Measurements from ENCODE around the gene STAP2. TPM values are rescaled to one million over a fixed set of nuclear protein-coding genes. Genes with fewer than 3 reads are reported as not detected.

The STAP2 gene
- total RNA-seq, 4 donors from 2014 or later = 3.1 to 6.0 (median 4.8) TPM; not detected in 1

- Histone ChIP-seq H3K36me3 (no peaks in the 10 kb centered on the region), H3K4me3 (peak within 1 kb of the TSS in 2 of 4 donors; percentile 23 to 34), H3K4me1 (peaks cover 0 to 9% (median 0%) of the 10 kb centered on the region in 4 donors), H3K27ac (no peak within 1 kb of the TSS), H3K27me3 (peaks cover 0 to 22% of the 10 kb centered on the region in 2 donors), H3K9me3 (no peaks in the 10 kb centered on the region)
- no peak for TF ChIP-seq CTCF (IDR thresholded peaks at IDR 0.05)
- WGBS, 2 donors = 4 to 40% methylated on average over 4 to 31 of the region's 63 CpGs
- no peak for DNase-seq (ENCODE audit: low spot score in 2 of 2)
Observed at GRCh38 chr19:4304538-4305256, 33.9 kb downstream of the STAP2 start, which contains the start of gene FSD1. Gene FSD1, plus strand, starts transcription at chr19:4304598. Its CDS starts 149 bp downstream, at chr19:4304747.

GRCh38 chr19:4303819-4304537, 34.6 kb downstream of the STAP2 start:
- Histone ChIP-seq H3K27me3 (peaks cover 0 to 26% of the 10 kb centered on the region in 2 donors), H3K9me3 (no peaks in the 10 kb centered on the region), H3K36me3 (no peaks in the 10 kb centered on the region), H3K4me3 (peak overlapping the region in 2 of 4 donors; percentile 23 to 34), H3K4me1 (peaks cover 0 to 9% (median 0%) of the 10 kb centered on the region in 4 donors), H3K27ac (no peak overlapping the region)
- TF ChIP-seq EP300 (IDR thresholded peaks at IDR 0.05) (no peak), POLR2A (IDR thresholded peaks at IDR 0.05) (no peak), CTCF (IDR thresholded peaks at IDR 0.05) (no peak)
- DNase-seq (ENCODE audit: low spot score in 2 of 2) = no peak
- WGBS, 2 donors = 48 to 53% methylated on average over 18 of the region's 18 CpGs

- WGBS, 2 donors = 56 to 60% methylated on average over 8 of the region's 8 CpGs
- H3K27me3 ChIP-seq = peaks cover 0 to 33% of the 10 kb centered on the region in 2 donors
- no peaks in the 10 kb centered on the region for H3K36me3 ChIP-seq
- DNase-seq (ENCODE audit: low spot score in 2 of 2) = no peak
- H3K9me3 ChIP-seq = no peaks in the 10 kb centered on the region
- no peak for TF ChIP-seq CTCF (IDR thresholded peaks at IDR 0.05)
- TF ChIP-seq POLR2A (IDR thresholded peaks at IDR 0.05) = no peak
- TF ChIP-seq EP300 (IDR thresholded peaks at IDR 0.05) = no peak
- no peak within 1 kb of the TSS for H3K27ac ChIP-seq
- H3K4me3 ChIP-seq = no peak within 1 kb of the TSS
- H3K4me1 ChIP-seq = peaks cover 0 to 9% (median 0%) of the 10 kb centered on the region in 4 donors
Observed at GRCh38 chr19:4302243-4302640, 36.4 kb downstream of the STAP2 start, which contains the start of gene TMIGD2. Gene TMIGD2, minus strand, starts transcription at chr19:4302389. Its CDS starts 4 bp downstream, at chr19:4302385.

- no peak for DNase-seq (ENCODE audit: low spot score in 2 of 2)
- Histone ChIP-seq H3K4me3 (no peak overlapping the region), H3K36me3 (no peaks in the 10 kb centered on the region), H3K9me3 (no peaks in the 10 kb centered on the region), H3K4me1 (peaks cover 0 to 9% (median 0%) of the 10 kb centered on the region in 4 donors), H3K27ac (no peak overlapping the region), H3K27me3 (peaks cover 0 to 34% of the 10 kb centered on the region in 2 donors)
- no peak for TF ChIP-seq EP300 (IDR thresholded peaks at IDR 0.05)
- no peak for TF ChIP-seq CTCF (IDR thresholded peaks at IDR 0.05)
- no peak for TF ChIP-seq POLR2A (IDR thresholded peaks at IDR 0.05)
- 48 to 52% methylated on average over 13 of the region's 13 CpGs for WGBS, 2 donors
Observed at GRCh38 chr19:4301590-4302242, 36.9 kb downstream of the STAP2 start.
